Activated B cell treated with CpG ODN at 0.5 μM for 24 hours (primary cell): Measurements from ENCODE around the gene EXOG. TPM values are rescaled to one million over a fixed set of nuclear protein-coding genes. Genes with fewer than 3 reads are reported as not detected.

ENCODE experiments used
- ATAC-seq: fragments of 200-7000 bp; cut with Tn5 transposase; one replicate; pipeline ENCODE4 v1.10.0; 2021; ENCODE audit warnings: low read depth, mild to moderate bottlenecking, moderate library complexity
- CTCF ChIA-PET: fragments of 350-600 bp; sonication (Branson Sonifier 250); formaldehyde crosslinking; loops from one replicate; lab custom pipeline; 2021; ENCODE audit warnings: antibody characterized with exemption; lab: Charles Lee
- POLR2A ChIA-PET: fragments of 350-600 bp; sonication (Branson Sonifier 250); formaldehyde crosslinking; loops from one replicate; lab custom pipeline; 2021; ENCODE audit warnings: antibody characterized with exemption; lab: Charles Lee
- DNase-seq: peaks from one replicate; pipeline ENCODE4 v3.0.0; 2022
- H3K27ac Mint-ChIP-seq: one replicate; pipeline ENCODE4 v1.8.0; 2020; ENCODE audit warnings: mixed read lengths
- H3K27me3 Mint-ChIP-seq: one replicate; pipeline ENCODE4 v1.8.0; 2021; ENCODE audit warnings: mixed read lengths
- H3K36me3 Mint-ChIP-seq: one replicate; pipeline ENCODE4 v1.8.0; 2021; ENCODE audit warnings: low read depth, mixed read lengths
- H3K4me1 Mint-ChIP-seq: one replicate; pipeline ENCODE4 v1.8.0; 2021; ENCODE audit warnings: mixed read lengths
- H3K4me3 Mint-ChIP-seq: one replicate; pipeline ENCODE4 v1.8.0; 2020; ENCODE audit warnings: mild to moderate bottlenecking, mixed read lengths
- H3K9me3 Mint-ChIP-seq: one replicate; pipeline ENCODE4 v1.8.0; 2020; ENCODE audit warnings: mixed read lengths
- CTCF ChIP-seq: fragments of 200-600 bp; IDR thresholded peaks from one replicate; pipeline ENCODE4 v1.8.0; 2022; ENCODE audit warnings: antibody characterized with exemption, mild to moderate bottlenecking
- intact Hi-C: fragments of 100-400 bp; cut with micrococcal nuclease; formaldehyde crosslinking; loops from one replicate; pipeline ENCODE4 v1.15.1; 2024
- total RNA-seq: library from RNA; stranded (reverse); gene quantifications from 2 replicates; pipeline ENCODE4 v1.2.3, GENCODE V29; 2022

The EXOG gene
- total RNA-seq, 1 donor from 2014 or later: 32.3 TPM

GRCh38 chr3:38509732-38510131 is 13.6 kb downstream of the EXOG start:
- Mint-ChIP-seq H3K27ac (no peak overlapping the region), H3K36me3 (peaks cover 54% of the 10 kb centered on the region), H3K27me3 (no peaks in the 10 kb centered on the region), H3K4me1 (no peaks in the 10 kb centered on the region), H3K9me3 (no peaks in the 10 kb centered on the region), H3K4me3 (no peak overlapping the region)
- POLR2A ChIA-PET: no interaction called here
- ATAC-seq (no peak), DNase-seq (no peak)
- TF ChIP-seq CTCF: no peak
- CTCF ChIA-PET: interaction anchor here (1.2 to 2.1 kb wide), 2 partner anchors 9 to 12 kb away, joined by 3 to 11 read pairs; no protein-coding TSS in a partner anchor
- intact Hi-C loops: no loop called here

- intact Hi-C loops: no loop called here
- no peak for ATAC-seq
- no peak overlapping the region for H3K27ac Mint-ChIP-seq
Observed at GRCh38 chr3:38510631-38511030, 14.5 kb downstream of the EXOG start.

GRCh38 chr3:38511546-38511945 is 15.4 kb downstream of the EXOG start:
- Mint-ChIP-seq H3K27ac (no peak overlapping the region), H3K4me3 (no peak overlapping the region), H3K27me3 (no peaks in the 10 kb centered on the region), H3K36me3 (peaks cover 48% of the 10 kb centered on the region), H3K4me1 (no peaks in the 10 kb centered on the region), H3K9me3 (no peaks in the 10 kb centered on the region)
- ChIA-PET CTCF (interaction anchor here (1.5 to 2.1 kb wide), 2 partner anchors 10 to 15 kb away, joined by 5 to 11 read pairs; partner anchors contain the start of gene EXOG), POLR2A (no interaction called here)
- no peak for DNase-seq
- TF ChIP-seq CTCF: no peak
- intact Hi-C loops: no loop called here
- no peak for ATAC-seq

More at GRCh38 chr3:38510631-38511030, 14.5 kb downstream of the EXOG start:
- ChIA-PET POLR2A (no interaction called here), CTCF (interaction anchor here (1.2 to 2.1 kb wide), 3 partner anchors 8 to 14 kb away, joined by 3 to 11 read pairs (median 5); partner anchors contain the start of gene EXOG)
- Mint-ChIP-seq H3K4me3 (no peak overlapping the region), H3K4me1 (no peaks in the 10 kb centered on the region), H3K36me3 (peaks cover 51% of the 10 kb centered on the region), H3K9me3 (no peaks in the 10 kb centered on the region), H3K27me3 (no peaks in the 10 kb centered on the region)
- no peak for TF ChIP-seq CTCF
- DNase-seq: no peak

- ATAC-seq: no peak
- Mint-ChIP-seq H3K4me1 (peaks cover 12% of the 10 kb centered on the region), H3K27ac (no peak overlapping the region), H3K36me3 (peaks cover 40% of the 10 kb centered on the region), H3K9me3 (no peaks in the 10 kb centered on the region), H3K4me3 (no peak overlapping the region), H3K27me3 (no peaks in the 10 kb centered on the region)
- CTCF ChIA-PET: no interaction called here
- intact Hi-C loops: no loop called here
- POLR2A ChIA-PET: no interaction called here
- TF ChIP-seq CTCF: no peak
- DNase-seq: no peak
Observed at GRCh38 chr3:38515367-38515766, 19.2 kb downstream of the EXOG start.

GRCh38 chr3:38516669-38517068 is 20.5 kb downstream of the EXOG start:
- Mint-ChIP-seq H3K27ac (no peak overlapping the region), H3K9me3 (no peaks in the 10 kb centered on the region), H3K4me3 (no peak overlapping the region), H3K4me1 (peaks cover 13% of the 10 kb centered on the region), H3K27me3 (no peaks in the 10 kb centered on the region), H3K36me3 (peaks cover 31% of the 10 kb centered on the region)
- intact Hi-C loops: no loop called here
- CTCF ChIA-PET: no interaction called here
- POLR2A ChIA-PET: interaction anchor here (1.0 kb wide), 1 partner anchor 10 kb away, joined by 3 read pairs; no protein-coding TSS in a partner anchor
- DNase-seq (no peak), ATAC-seq (no peak)
- TF ChIP-seq CTCF: no peak
